HCT116 (cell line): ENCODE results near the gene CHST14.

Experiments
- CEBPB ChIP-seq: IDR thresholded peaks from 2 replicates; pipeline ENCODE4 v1.6.1; 2012; ENCODE audit warnings: low read depth
- CTCF ChIP-seq, 3 experiments: fragments of 200-600 bp in 1 of 3; sonication (generic) in 1 of 3; IDR thresholded peaks in 2 of 3; conservative IDR thresholded peaks in 1 of 3; 2 replicates each; pipeline ENCODE4 v1.5.1; 2012 to 2017; ENCODE audit warnings: low read depth in 2 of 3, low read length in 2 of 3, antibody characterized with exemption in 1 of 3, borderline replicate concordance in 1 of 3, control low read depth in 1 of 3, mild to moderate bottlenecking in 1 of 3, mixed read lengths in 1 of 3, mixed run types in 1 of 3, moderate library complexity in 1 of 3; ENCODE audit not compliant: insufficient read depth in 1 of 3
- EGR1 ChIP-seq: IDR thresholded peaks from 2 replicates; pipeline ENCODE4 v1.6.1; 2012; ENCODE audit warnings: low read depth
- EZH2phosphoT487 ChIP-seq: fragments of 200-600 bp; IDR thresholded peaks from 2 replicates; pipeline ENCODE4 v1.6.1; 2018; ENCODE audit warnings: antibody characterized with exemption, borderline replicate concordance
- POLR2AphosphoS5 ChIP-seq: IDR thresholded peaks from 2 replicates; pipeline ENCODE4 v1.6.1; 2011; ENCODE audit warnings: mild to moderate bottlenecking, low read depth, low read length, moderate library complexity
- ZFX ChIP-seq: fragments of 450-650 bp; IDR thresholded peaks from 2 replicates; pipeline ENCODE4 v1.6.1; 2017

GRCh38 chr15:40435710-40436089 is 35.1 kb upstream of the CHST14 start:
- TF ChIP-seq EZH2phosphoT487 (no peak), ZFX (no peak), CEBPB (no peak), CTCF (IDR thresholded peaks at IDR 0.05 in 2 of 3, conservative IDR thresholded peaks at IDR 0.05 in 1 of 3; ENCODE audit: borderline replicate concordance in 1 of 3, insufficient read depth in 1 of 3, low read depth in 2 of 3, low read length in 2 of 3) (no peak), POLR2AphosphoS5 (no peak), EGR1 (no peak)
